ENCODE results near the gene GALNS.

- TF ChIP-seq POLR2A (IDR thresholded peaks at IDR 0.05; ENCODE audit: low read depth, low read length) (no peak), TAF1 (IDR thresholded peaks at IDR 0.05; ENCODE audit: low read depth, low read length) (no peak)
These were observed 35.3 kb upstream of the GALNS start for GRCh38 chr16:88892065-88892464.
